Peyer's patch (tissue), 4 donors: ENCODE measurements around the gene AOX1.

Experiments
- CTCF ChIP-seq, 6 experiments: fragments of 450-650 bp in 4 of 6; fragments of 200-600 bp in 2 of 6; sonication (generic) in 1 of 6; IDR thresholded peaks; one replicate each; pipeline ENCODE4 v1.5.1; 2017 to 2019; ENCODE audit warnings: antibody characterized with exemption in 6 of 6, mild to moderate bottlenecking in 3 of 6, moderate library complexity in 1 of 6
- POLR2A ChIP-seq, 2 donors: fragments of 450-650 bp; IDR thresholded peaks; one replicate each; pipeline ENCODE4 v1.5.1; 2017; ENCODE audit warnings: antibody characterized with exemption in 2 of 2, mild to moderate bottlenecking in 2 of 2, moderate library complexity in 2 of 2

GRCh38 chr2:200578778-200579177 is 7.0 kb upstream of the AOX1 start:
- peak in 4 of 6 experiments; percentile 32 to 72 (median 60) for TF ChIP-seq CTCF (IDR thresholded peaks at IDR 0.05)
- TF ChIP-seq POLR2A (IDR thresholded peaks at IDR 0.05): no peak
